Peyer's patch (tissue), 4 donors: ENCODE data around the gene OIT3. TPM values are rescaled to one million over a fixed set of nuclear protein-coding genes. Genes with fewer than 3 reads are reported as not detected.

Experiments used
- DNase-seq, 3 donors: peaks; one replicate each; pipeline ENCODE4 v3.0.0-alpha.2; 2017 to 2019
- H3K27ac ChIP-seq, 4 donors: fragments of 200-600 bp; sonication (generic); one replicate each; pipeline ENCODE4 v1.5.1; 2016 to 2019
- H3K27me3 ChIP-seq, 2 donors: fragments of 200-600 bp; sonication (generic); one replicate each; pipeline ENCODE4 v1.5.1; 2019
- H3K36me3 ChIP-seq, 3 donors: fragments of 200-600 bp; sonication (generic); one replicate each; pipeline ENCODE4 v1.5.1; 2016 to 2019
- H3K4me1 ChIP-seq, 4 donors: fragments of 200-600 bp; sonication (generic); one replicate each; pipeline ENCODE4 v1.5.1; 2016 to 2019
- H3K4me3 ChIP-seq, 4 donors: fragments of 200-600 bp; sonication (generic); 1 replicate in 3 of 4; 2 replicates in 1 of 4; pipeline ENCODE4 v1.5.1; 2016 to 2019; ENCODE audit warnings: mild to moderate bottlenecking in 1 of 4
- H3K9me3 ChIP-seq, 4 donors: fragments of 200-600 bp; sonication (generic); one replicate each; pipeline ENCODE4 v1.5.1; 2016 to 2019; ENCODE audit warnings: mild to moderate bottlenecking in 1 of 4
- POLR2A ChIP-seq, 2 donors: fragments of 450-650 bp; IDR thresholded peaks; one replicate each; pipeline ENCODE4 v1.5.1; 2017; ENCODE audit warnings: antibody characterized with exemption in 2 of 2, mild to moderate bottlenecking in 2 of 2, moderate library complexity in 2 of 2
- total RNA-seq, 4 donors: library from RNA; depleted of rRNA; stranded (reverse); fragments of >200 nt; gene quantifications; one replicate each; pipeline ENCODE4 v1.1.0, GENCODE V29; 2016
- TF ChIP-seq, protein P1 (sequence below), 6 experiments: fragments of 450-650 bp in 4 of 6; fragments of 200-600 bp in 2 of 6; sonication (generic) in 1 of 6; IDR thresholded peaks; one replicate each; pipeline ENCODE4 v1.5.1; 2017 to 2019; ENCODE audit warnings: antibody characterized with exemption in 6 of 6, mild to moderate bottlenecking in 3 of 6, moderate library complexity in 1 of 6

OIT3 gene
- total RNA-seq, 4 donors from 2014 or later: 0.40 to 0.76 TPM; not detected in 2

DNA sequence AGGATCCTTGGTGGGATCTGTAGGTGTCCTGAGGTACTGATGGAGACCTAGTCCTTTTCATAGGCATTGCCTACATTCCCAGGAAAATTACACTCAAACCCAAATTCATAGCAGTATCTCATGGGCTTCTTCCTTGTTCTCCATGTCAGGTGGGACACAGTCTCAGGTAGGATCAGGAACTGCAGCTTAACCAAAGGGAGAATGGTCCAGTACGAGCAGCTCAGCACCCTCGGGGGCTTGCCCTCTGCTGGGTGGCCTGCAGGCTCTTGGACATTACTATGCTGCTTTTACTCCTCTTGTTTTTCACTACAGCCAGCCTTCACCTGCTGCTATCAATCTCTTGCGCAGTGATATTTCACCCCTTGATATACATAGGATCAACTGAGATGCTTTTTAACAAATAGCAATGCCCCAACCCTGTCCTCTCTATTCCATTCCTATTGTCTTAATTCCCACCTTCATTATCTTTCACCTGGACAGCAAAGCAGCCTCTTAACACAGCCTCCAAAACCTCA lies 32.5 kb downstream of the OIT3 start:
- Histone ChIP-seq H3K4me3 (no peak overlapping the region), H3K27ac (no peak overlapping the region), H3K4me1 (no peaks in the 10 kb centered on the region), H3K9me3 (peaks cover 0 to under 1% (median 0%) of the 10 kb centered on the region in 4 donors), H3K36me3 (no peaks in the 10 kb centered on the region), H3K27me3 (no peaks in the 10 kb centered on the region)
- no peak for DNase-seq
- TF ChIP-seq, protein P1, sequence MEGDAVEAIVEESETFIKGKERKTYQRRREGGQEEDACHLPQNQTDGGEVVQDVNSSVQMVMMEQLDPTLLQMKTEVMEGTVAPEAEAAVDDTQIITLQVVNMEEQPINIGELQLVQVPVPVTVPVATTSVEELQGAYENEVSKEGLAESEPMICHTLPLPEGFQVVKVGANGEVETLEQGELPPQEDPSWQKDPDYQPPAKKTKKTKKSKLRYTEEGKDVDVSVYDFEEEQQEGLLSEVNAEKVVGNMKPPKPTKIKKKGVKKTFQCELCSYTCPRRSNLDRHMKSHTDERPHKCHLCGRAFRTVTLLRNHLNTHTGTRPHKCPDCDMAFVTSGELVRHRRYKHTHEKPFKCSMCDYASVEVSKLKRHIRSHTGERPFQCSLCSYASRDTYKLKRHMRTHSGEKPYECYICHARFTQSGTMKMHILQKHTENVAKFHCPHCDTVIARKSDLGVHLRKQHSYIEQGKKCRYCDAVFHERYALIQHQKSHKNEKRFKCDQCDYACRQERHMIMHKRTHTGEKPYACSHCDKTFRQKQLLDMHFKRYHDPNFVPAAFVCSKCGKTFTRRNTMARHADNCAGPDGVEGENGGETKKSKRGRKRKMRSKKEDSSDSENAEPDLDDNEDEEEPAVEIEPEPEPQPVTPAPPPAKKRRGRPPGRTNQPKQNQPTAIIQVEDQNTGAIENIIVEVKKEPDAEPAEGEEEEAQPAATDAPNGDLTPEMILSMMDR (IDR thresholded peaks at IDR 0.05): no peak
- no peak for TF ChIP-seq POLR2A (IDR thresholded peaks at IDR 0.05)

DNA sequence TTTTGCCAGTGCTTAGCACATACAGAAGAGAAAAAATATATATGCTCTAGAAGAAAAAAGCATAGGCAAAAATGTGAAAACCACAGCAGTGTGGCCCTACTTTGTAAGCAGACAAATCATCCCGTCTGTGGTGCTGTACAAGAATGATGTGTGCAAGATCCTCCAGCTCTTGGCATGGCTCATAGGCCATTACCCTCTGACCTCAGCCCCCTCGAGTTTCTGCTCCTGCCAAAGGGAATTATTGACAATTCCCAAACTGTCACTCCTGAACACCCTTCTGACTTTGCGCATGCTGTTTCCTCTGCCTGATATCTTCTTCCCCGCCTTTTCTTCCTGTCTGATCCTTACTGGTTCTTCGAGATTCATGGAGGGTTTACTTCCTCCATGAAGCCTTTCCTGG lies 33.9 kb downstream of the OIT3 start:
- no peaks in the 10 kb centered on the region for H3K27me3 ChIP-seq
- H3K27ac ChIP-seq: no peak overlapping the region
- no peaks in the 10 kb centered on the region for H3K4me1 ChIP-seq
- H3K36me3 ChIP-seq: no peaks in the 10 kb centered on the region
- H3K4me3 ChIP-seq: no peak overlapping the region
- no peaks in the 10 kb centered on the region for H3K9me3 ChIP-seq
- TF ChIP-seq POLR2A (IDR thresholded peaks at IDR 0.05): no peak
- TF ChIP-seq, protein P1 (IDR thresholded peaks at IDR 0.05): no peak
- no peak for DNase-seq

- Histone ChIP-seq H3K27ac (no peak overlapping the region), H3K36me3 (no peaks in the 10 kb centered on the region), H3K4me3 (no peak overlapping the region), H3K4me1 (no peaks in the 10 kb centered on the region), H3K27me3 (no peaks in the 10 kb centered on the region), H3K9me3 (no peaks in the 10 kb centered on the region)
- DNase-seq: no peak
- TF ChIP-seq POLR2A (IDR thresholded peaks at IDR 0.05): no peak
- TF ChIP-seq, protein P1 (IDR thresholded peaks at IDR 0.05): no peak
Measured at GRCh38 chr10:72928798-72929197, 35.3 kb downstream of the OIT3 start.

GRCh38 chr10:72930276-72930675 lies 36.7 kb downstream of the OIT3 start:
- no peak for TF ChIP-seq POLR2A (IDR thresholded peaks at IDR 0.05)
- TF ChIP-seq, protein P1 (IDR thresholded peaks at IDR 0.05): no peak
- H3K4me1 ChIP-seq: no peaks in the 10 kb centered on the region
- H3K27ac ChIP-seq: no peak overlapping the region
- H3K36me3 ChIP-seq: peaks cover 0 to 7% (median 0%) of the 10 kb centered on the region in 3 donors
- DNase-seq: no peak
- H3K27me3 ChIP-seq: no peaks in the 10 kb centered on the region
- H3K9me3 ChIP-seq: no peaks in the 10 kb centered on the region
- H3K4me3 ChIP-seq: no peak overlapping the region

- Histone ChIP-seq H3K4me1 (no peaks in the 10 kb centered on the region), H3K9me3 (no peaks in the 10 kb centered on the region), H3K27me3 (no peaks in the 10 kb centered on the region), H3K36me3 (peaks cover 0 to 16% (median 0%) of the 10 kb centered on the region in 3 donors), H3K4me3 (no peak overlapping the region), H3K27ac (no peak overlapping the region)
- TF ChIP-seq, protein P1 (IDR thresholded peaks at IDR 0.05): no peak
- TF ChIP-seq POLR2A (IDR thresholded peaks at IDR 0.05): no peak
- no peak for DNase-seq
Measured at GRCh38 chr10:72932259-72933015, 38.9 kb downstream of the OIT3 start.
